Measurements from ENCODE around the gene OR1M1. TPM values are rescaled to one million over a fixed set of nuclear protein-coding genes. Genes with fewer than 3 reads are reported as not detected.

The OR1M1 gene
- total and polyA plus RNA-seq, 10 of the 15 experiments (the other 5 are each of a cell fraction or from before 2014, with no cell fraction given), result not detected

DNA sequence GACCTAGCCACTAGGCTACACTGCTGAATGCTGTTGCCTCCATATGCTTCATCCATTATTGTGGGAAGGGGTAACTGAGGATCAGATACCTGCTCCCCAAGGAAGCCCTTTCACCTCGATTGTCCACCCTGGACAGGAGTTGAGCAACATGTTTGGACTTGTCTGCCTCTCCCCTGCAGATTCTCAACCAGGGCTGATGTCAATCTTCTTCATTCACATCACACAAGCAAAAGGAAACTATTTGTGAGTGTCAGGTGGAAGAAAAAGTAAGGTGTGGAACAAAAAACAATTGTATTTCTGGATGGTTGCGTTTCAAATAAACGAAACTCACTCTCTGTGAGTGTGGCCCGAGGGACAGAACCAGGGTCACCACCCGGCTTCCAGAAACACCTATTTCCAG, 47.1 kb upstream of the OR1M1 start:
- H2AFZ ChIP-seq (ENCODE audit: control insufficient read depth, low read depth, low read length), result no peak overlapping the region
- H3K9me3 ChIP-seq (replicated peaks; ENCODE audit: control insufficient read depth, insufficient read depth, low read length), result no peaks in the 10 kb centered on the region; the same call in 2 of the 3 replicates
- FAIRE-seq, result no peak
- CTCF ChIA-PET, result no interaction called here
- no peak for DNase-seq (ENCODE audit: low read depth, low spot score)
- no peaks in the 10 kb centered on the region for H3K27me3 ChIP-seq (replicated peaks in 1 of 2; ENCODE audit: control insufficient read depth in 2 of 2, insufficient read depth in 2 of 2, low read length in 1 of 2)
- no peaks in the 10 kb centered on the region for H4K20me1 ChIP-seq (ENCODE audit: control insufficient read depth, insufficient read depth)
- no peaks in the 10 kb centered on the region for H3K36me3 ChIP-seq (ENCODE audit: control insufficient read depth in 2 of 2, insufficient read depth in 2 of 2, low read length in 1 of 2)
- no peaks in the 10 kb centered on the region for H3K4me1 ChIP-seq (ENCODE audit: control insufficient read depth, insufficient read depth, low read length)
- no peak overlapping the region for H3K4me2 ChIP-seq (ENCODE audit: control insufficient read depth, insufficient read depth)
- SMC1A ChIA-PET (ENCODE audit: uncharacterized antibody, unreplicated experiment), result no interaction called here
- no peak overlapping the region for H3K27ac ChIP-seq (ENCODE audit: control insufficient read depth, insufficient read depth)
- TF ChIP-seq SRF (IDR thresholded peaks at IDR 0.05; ENCODE audit: low read depth in 2 of 2, low read length in 2 of 2), result no peak
- TF ChIP-seq EP300 (IDR thresholded peaks at IDR 0.05; ENCODE audit: borderline replicate concordance in 1 of 2, control insufficient read depth in 1 of 2, low read depth in 2 of 2, low read length in 2 of 2), result no peak
- TF ChIP-seq, protein P1, sequence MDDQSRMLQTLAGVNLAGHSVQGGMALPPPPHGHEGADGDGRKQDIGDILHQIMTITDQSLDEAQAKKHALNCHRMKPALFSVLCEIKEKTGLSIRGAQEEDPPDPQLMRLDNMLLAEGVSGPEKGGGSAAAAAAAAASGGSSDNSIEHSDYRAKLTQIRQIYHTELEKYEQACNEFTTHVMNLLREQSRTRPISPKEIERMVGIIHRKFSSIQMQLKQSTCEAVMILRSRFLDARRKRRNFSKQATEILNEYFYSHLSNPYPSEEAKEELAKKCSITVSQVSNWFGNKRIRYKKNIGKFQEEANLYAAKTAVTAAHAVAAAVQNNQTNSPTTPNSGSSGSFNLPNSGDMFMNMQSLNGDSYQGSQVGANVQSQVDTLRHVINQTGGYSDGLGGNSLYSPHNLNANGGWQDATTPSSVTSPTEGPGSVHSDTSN (IDR thresholded peaks at IDR 0.05; ENCODE audit: insufficient replicate concordance, low read depth, low read length), result no peak
- TF ChIP-seq MEF2A (IDR thresholded peaks at IDR 0.05; ENCODE audit: insufficient read depth, low read depth, low read length), result no peak
- no peak for TF ChIP-seq NBN (IDR thresholded peaks at IDR 0.05)
- TF ChIP-seq, protein P2, sequence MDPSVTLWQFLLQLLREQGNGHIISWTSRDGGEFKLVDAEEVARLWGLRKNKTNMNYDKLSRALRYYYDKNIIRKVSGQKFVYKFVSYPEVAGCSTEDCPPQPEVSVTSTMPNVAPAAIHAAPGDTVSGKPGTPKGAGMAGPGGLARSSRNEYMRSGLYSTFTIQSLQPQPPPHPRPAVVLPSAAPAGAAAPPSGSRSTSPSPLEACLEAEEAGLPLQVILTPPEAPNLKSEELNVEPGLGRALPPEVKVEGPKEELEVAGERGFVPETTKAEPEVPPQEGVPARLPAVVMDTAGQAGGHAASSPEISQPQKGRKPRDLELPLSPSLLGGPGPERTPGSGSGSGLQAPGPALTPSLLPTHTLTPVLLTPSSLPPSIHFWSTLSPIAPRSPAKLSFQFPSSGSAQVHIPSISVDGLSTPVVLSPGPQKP (IDR thresholded peaks at IDR 0.05; ENCODE audit: low read depth, low read length), result no peak
- no peak for TF ChIP-seq TBL1XR1 (IDR thresholded peaks at IDR 0.05; ENCODE audit: low read depth, low read length)
- TF ChIP-seq SMAD5 (IDR thresholded peaks at IDR 0.05; ENCODE audit: low read depth), result no peak
- TF ChIP-seq, protein P3, sequence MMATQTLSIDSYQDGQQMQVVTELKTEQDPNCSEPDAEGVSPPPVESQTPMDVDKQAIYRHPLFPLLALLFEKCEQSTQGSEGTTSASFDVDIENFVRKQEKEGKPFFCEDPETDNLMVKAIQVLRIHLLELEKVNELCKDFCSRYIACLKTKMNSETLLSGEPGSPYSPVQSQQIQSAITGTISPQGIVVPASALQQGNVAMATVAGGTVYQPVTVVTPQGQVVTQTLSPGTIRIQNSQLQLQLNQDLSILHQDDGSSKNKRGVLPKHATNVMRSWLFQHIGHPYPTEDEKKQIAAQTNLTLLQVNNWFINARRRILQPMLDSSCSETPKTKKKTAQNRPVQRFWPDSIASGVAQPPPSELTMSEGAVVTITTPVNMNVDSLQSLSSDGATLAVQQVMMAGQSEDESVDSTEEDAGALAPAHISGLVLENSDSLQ (IDR thresholded peaks at IDR 0.05), result no peak
- no peak for TF ChIP-seq FOXK2 (IDR thresholded peaks at IDR 0.05)
- TF ChIP-seq ETV6 (conservative IDR thresholded peaks at IDR 0.05 in 1 of 2, IDR thresholded peaks at IDR 0.05 in 1 of 2; ENCODE audit: borderline replicate concordance in 1 of 2, low read depth in 1 of 2), result no peak
- TF ChIP-seq TCF7 (IDR thresholded peaks at IDR 0.05; ENCODE audit: borderline replicate concordance), result no peak
- TF ChIP-seq, protein P4, sequence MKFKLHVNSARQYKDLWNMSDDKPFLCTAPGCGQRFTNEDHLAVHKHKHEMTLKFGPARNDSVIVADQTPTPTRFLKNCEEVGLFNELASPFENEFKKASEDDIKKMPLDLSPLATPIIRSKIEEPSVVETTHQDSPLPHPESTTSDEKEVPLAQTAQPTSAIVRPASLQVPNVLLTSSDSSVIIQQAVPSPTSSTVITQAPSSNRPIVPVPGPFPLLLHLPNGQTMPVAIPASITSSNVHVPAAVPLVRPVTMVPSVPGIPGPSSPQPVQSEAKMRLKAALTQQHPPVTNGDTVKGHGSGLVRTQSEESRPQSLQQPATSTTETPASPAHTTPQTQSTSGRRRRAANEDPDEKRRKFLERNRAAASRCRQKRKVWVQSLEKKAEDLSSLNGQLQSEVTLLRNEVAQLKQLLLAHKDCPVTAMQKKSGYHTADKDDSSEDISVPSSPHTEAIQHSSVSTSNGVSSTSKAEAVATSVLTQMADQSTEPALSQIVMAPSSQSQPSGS (IDR thresholded peaks at IDR 0.05; ENCODE audit: low read length), result no peak
- TF ChIP-seq ZNF207 (IDR thresholded peaks at IDR 0.05; ENCODE audit: borderline replicate concordance), result no peak
- TF ChIP-seq BACH1 (IDR thresholded peaks at IDR 0.05; ENCODE audit: borderline replicate concordance), result no peak
- TF ChIP-seq TARDBP (IDR thresholded peaks at IDR 0.05; ENCODE audit: borderline replicate concordance), result no peak
- BruUV-seq (replicated peaks), result no TSS peak
- POLR2A ChIA-PET, result no interaction called here
- H3K4me3 ChIP-seq, result no peak overlapping the region
- intact Hi-C loops (cut with micrococcal nuclease; ENCODE audit: unreplicated experiment), result no loop called here
- H3K9ac ChIP-seq (ENCODE audit: control insufficient read depth, insufficient read depth, low read length), result no peak overlapping the region
- in situ Hi-C loops (cut with MboI), result no loop called here
- H3K79me2 ChIP-seq (ENCODE audit: control insufficient read depth, insufficient read depth, low read length), result no peaks in the 10 kb centered on the region
- RAD21 ChIA-PET (ENCODE audit: unreplicated experiment), result no interaction called here
- WGBS (ENCODE audit: insufficient coverage, insufficient replicate concordance, low lambda C conversion rate, missing lambda C conversion rate), result 2% methylated on average over 5 of the region's 5 CpGs
- ATAC-seq, result no peak

Measured in GM12878 (cell line).